Measurements from ENCODE around the gene IL7R.

Gene IL7R

DNA sequence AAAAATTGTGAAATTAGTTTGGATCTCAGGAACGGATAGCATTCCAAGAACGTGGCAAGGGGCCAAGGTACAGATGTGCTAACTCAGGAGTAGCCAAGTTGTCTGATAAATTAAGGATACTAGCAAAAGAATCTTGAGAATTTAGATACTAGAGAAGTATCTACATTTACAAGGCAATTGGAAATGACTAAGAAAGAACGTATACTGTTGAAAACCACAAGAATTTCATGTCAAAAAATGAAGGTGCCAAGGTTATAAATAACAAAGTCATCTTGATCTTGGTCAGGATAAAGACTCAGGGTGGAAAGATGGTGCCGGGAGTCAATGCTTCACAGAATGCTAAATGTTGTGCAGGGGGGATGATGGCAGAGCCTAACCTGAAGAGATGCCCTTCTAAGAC lies 62.5 kb downstream of the IL7R start:
- DNase-seq, result no peak

DNA sequence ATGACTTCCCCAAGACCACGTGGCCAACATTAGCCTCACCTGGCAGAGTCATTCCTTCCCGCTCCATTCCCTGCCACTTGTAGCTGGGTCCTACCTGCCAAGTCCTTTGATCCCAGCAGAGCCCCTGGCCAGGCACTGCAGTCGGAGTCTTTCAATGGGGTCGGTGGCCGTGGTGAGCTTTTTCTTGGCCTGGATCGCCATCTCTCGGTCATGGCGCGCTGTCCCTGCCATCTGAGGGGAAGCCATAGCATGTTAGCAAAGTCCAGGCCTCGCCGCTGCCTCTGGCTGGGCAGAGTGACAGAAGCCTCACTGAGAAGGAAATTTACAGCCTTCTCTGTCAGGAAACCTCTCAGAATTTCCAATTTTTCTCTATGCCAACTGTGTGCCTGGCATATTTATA lies 64.2 kb downstream of the IL7R start:
- no peak for DNase-seq

DNA sequence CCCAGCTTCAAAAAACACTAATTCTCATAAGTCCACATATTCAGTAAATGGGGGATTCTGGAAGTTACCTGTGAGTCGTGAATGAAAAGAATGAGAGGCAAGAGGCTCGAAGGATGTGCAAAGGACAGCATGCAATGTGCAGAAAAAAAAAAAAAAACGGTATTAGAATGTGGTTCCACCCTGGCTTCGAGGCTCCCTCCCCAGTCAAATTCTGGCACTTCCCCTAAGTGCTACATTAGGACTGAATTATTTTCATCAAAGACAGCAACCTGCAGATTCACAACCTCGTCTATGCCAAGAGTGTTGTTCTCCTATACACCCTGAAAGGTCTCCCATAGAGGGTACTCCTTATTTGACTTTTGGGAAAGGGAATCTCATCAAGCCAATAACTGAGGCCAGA lies 65.2 kb downstream of the IL7R start:
- no peak for DNase-seq

DNA sequence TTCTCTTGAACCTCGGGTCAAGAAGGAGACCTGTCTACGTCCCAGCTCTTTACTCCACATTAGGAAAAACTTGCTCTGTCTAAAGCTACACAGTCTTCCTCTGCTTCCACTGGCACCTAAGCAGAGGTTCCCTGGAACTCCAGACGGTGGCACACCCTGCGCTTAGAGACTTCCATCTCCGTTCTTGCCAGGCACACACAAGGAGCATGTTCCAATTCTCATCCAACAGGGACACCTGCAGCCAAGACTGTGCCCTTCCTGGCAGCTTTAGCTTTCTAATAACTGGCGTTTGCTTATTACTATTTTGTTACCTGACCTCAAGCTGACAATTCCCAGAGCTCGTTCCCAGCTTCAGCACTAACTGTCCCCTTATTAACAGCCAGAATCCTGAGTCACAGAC lies 65.8 kb downstream of the IL7R start:
- DNase-seq, result peak; percentile 27

DNA sequence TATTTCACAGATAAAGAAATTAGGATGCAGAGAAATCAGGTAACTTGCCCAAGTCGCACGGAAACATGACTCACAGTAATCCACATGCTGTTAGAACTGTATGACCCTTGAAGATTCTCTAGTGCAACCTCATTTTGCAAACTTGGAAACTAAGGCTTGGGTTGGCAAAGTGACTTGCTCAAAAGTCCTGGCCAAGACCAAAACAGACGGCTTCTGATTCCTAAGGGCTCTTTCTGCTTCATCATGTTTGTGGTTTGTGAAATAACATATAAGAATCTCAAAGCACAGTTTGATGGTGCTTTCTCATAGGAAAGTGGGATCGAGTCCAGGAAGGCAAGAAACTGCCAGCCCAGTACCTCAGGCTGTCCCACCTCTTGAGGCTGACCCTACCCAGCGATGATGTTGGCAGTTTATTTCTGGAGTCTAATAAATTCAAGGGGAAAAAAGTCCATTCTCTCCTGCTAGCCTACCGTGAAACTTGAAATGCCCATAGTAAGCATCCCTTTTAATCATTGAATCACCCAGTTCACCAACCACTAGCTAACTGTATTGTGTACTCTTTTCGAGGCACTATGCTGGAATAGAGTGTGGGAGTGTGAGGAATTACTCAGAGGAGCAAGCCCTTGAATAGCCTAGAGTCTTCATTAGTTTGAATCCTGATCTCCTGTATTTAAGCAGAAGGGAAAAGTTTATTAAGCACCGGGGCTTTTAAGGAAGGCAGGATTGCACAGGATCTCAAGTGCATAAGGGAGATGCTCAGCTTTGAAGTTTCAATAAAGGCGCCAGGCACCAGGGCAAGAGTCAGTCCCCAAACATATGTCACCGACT lies 67.6 kb downstream of the IL7R start:
- no peak for DNase-seq

DNA sequence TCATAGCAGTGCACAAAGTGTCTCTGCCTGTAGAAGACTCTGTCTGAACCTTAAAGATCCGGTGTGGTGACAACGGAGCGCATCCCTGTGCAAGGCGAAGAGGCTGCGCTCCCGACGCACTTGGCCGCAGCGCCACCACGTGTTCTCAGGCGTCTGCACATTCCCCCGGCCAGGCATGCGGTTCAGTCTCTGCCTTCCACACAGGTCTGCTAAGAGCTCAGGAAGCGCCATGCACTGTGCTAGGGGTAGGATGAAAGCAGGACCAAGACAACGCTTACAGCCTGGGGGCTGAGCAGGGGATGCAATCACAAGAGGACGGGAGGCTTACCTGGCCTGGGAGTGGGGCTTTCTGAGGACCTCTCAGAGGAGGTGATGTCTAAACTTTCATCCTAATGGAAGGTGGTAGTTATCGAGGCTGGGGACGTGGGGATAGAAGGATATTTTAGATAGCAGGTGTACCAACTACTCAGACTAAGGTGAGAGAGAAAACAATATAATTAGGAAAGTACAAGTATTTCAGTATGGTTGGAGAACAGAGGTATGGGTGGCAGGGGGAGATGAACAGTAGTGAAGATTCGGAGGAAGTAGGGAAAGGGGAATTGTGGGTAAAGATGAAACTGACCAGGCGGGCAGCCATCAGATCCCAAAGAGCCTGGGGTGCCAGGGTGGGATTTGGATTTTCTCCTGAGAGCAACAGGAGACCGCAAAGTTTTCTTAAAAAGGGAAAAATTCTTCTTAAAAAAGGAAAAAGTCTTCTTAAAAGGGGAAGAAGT lies 68.4 kb downstream of the IL7R start:
- peak; percentile 3 for DNase-seq

DNA sequence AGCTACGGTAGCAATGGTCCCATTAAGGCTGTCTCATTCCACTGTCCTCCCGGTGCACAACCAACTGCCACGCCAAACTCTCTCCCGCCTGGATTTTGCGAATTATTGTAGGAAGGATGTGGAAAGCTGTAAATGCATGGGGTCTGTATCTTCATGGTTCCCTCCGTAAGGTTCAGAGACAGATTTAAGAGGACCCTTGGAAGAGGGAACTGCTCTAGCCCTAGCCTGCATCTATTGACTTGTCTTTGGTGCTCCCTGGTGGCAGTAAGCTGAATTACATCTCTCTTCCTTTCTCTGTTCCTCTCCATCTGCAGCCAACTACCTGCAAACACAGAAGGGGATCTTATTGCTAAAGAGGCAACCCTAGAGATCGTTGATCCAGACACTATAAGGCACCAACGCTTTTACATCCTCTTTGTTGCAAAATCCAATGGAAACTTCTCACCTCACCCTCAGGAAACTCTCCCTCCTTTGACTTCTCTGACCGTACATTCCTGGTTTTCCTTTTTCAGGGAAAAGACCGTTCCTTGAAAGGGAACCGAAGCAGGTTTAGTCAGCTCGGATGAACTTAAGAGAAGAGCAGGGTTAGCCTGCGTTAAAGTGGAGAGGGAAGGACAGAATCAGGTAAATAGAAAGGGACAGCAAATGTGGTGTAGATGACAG lies 69.8 kb downstream of the IL7R start:
- DNase-seq, result peak; percentile 42

Data from DMS 273 treated with DMSO at 0.1 percent for 48 hours (cell line).